Measurements from ENCODE around the gene IL12A.
A peak's percentile ranks its signal among the peaks of the same experiment; 100 is the strongest.

The IL12A gene

DNA sequence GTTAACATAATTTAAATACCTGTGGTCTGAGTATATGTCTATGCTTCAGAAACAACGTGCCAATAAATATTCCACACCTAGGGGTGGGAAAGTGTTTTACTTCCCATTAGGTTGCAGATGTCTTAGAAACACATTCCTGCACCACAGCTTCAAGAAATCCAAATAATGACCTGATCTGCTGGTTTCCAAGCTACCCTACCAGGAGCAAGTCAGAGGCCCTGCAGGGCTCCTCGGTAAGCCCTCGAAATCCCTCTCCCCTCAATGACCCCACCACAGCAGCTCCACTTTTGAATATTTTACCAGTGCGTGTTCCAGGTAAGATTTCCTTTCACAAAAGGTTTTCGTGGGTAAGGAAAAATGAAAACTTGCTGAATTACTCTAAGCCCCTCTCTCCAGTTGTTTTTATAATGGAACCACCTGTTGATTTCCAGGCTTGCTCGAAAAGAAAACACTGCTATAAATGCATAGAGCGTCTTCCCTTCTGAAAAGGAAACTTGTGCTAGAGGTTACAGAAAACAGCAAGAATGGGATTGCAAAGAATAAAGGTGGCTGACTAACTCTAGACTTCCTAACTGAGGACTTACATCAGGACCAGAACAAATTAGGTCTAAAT is 12.6 kb downstream of the IL12A start:
- no peak for DNase-seq
- H4K12ac ChIP-seq (ENCODE audit: low read depth, low read length) = no peak overlapping the region

DNA sequence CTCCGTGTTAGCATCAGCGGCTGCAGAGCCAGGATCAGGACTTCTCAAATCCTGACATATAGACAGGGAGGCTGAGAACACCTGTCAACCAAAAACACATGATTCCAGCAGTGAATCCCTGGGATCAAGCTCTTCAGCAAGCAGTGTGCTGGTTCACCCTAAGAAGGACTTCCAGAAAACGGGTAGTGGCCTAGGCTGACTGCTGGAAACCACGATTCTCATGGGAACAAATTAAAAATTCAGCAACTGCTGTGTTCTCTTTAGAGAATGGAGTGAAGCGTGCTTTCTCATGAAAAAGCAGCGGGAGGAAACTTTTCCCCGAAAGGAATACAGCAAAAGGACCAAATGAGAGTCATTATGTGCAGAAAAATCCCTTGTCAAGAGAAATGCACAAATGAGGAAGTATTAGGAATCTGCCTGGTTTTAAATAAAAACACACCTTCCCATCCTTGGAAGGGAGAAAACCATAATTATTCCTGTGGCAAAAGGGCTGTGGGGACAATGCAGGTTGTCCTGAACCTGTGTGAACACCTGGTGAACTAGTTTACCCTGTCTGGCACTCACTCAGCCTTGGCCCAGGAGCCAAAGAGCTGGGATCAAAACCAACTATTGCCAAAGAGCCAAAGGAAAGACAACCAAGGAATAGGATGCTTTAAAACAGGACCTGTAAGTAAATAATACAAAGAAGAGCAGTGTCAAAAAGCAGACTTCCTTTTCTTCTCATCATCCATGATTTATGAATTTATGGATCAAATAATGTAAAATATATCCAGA is 13.4 kb downstream of the IL12A start:
- H3K4me2 ChIP-seq (ENCODE audit: low read length) = no peak overlapping the region
- H3K18ac ChIP-seq (ENCODE audit: low read length) = no peak overlapping the region

More for the DNA sequence above, 12.6 kb downstream of the IL12A start:
- no peak overlapping the region for H2AFZ ChIP-seq (ENCODE audit: insufficient read depth, low read length, poor library complexity)
- no peak overlapping the region for H4K91ac ChIP-seq (ENCODE audit: low read depth, low read length)
- H2BK120ac ChIP-seq (ENCODE audit: insufficient read depth, low read length, poor library complexity) = no peak overlapping the region
- no peak overlapping the region for H3K4me2 ChIP-seq (ENCODE audit: low read length)
- no CpG with 5 or more reads among the region's 7 CpGs for WGBS (ENCODE audit: extremely low coverage, insufficient coverage, insufficient read length)
- H4K8ac ChIP-seq (ENCODE audit: low read depth, low read length) = no peak overlapping the region
- H3K9me3 ChIP-seq (ENCODE audit: insufficient read depth, low read depth, low read length) = no peaks in the 10 kb centered on the region
- H3K79me1 ChIP-seq (ENCODE audit: low read length) = no peaks in the 10 kb centered on the region
- H3K4ac ChIP-seq (ENCODE audit: low read depth, low read length) = no peak overlapping the region
- H3K14ac ChIP-seq (ENCODE audit: low read length) = no peak overlapping the region
- H3K27me3 ChIP-seq (ENCODE audit: insufficient read depth, low read length) = no peaks in the 10 kb centered on the region
- H3K27ac ChIP-seq (ENCODE audit: low read depth, low read length) = no peak overlapping the region
- no peak overlapping the region for H2BK5ac ChIP-seq (ENCODE audit: low read depth, low read length, poor library complexity)
- no peak overlapping the region for H2AK5ac ChIP-seq (ENCODE audit: low read length)
- no peaks in the 10 kb centered on the region for H3K79me2 ChIP-seq (ENCODE audit: control insufficient read depth, insufficient read depth, low read length, poor library complexity)
- H3K23ac ChIP-seq (ENCODE audit: low read length) = no peak overlapping the region
- H3K36me3 ChIP-seq (ENCODE audit: control insufficient read depth in 1 of 2, insufficient read depth in 2 of 2, low read length in 2 of 2) = no peaks in the 10 kb centered on the region
- H3K18ac ChIP-seq (ENCODE audit: low read length) = no peak overlapping the region
- H3K4me1 ChIP-seq (ENCODE audit: control insufficient read depth in 1 of 2, insufficient read depth in 2 of 2, low read length in 2 of 2) = no peaks in the 10 kb centered on the region
- H3K4me3 ChIP-seq (ENCODE audit: low read depth, low read length) = no peak overlapping the region
- H2BK12ac ChIP-seq (ENCODE audit: low read length) = no peak overlapping the region
- H3K9ac ChIP-seq (ENCODE audit: low read length) = no peak overlapping the region

DNA sequence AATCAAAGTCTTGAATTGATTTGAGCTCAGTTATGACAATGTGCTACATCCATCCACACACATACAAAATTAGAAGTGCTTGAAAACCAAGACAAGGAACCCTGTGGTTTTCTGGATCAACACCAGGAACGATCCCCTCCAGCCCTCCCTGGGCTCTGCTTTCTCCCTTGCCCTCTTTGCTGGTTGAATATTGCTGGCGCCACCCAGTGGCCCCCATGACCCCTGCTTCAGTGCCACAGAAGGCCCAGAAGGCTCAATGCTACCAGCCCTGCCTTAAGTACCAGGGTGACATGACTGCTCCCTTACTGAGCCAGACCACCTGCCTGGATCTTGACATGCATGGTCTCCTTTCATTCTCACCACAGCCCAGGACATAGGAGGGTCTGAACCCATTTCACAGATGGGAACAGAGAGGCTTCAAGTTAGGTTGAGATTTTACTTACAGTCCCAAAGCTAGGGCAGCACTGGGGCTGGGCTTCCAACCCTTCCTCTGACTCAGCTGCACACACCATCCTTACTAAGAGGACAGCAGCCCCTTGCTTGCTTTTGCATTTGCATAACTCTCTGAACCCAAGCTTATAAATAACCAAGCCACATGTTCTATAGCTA is 15.0 kb downstream of the IL12A start:
- Histone ChIP-seq H2BK120ac (ENCODE audit: insufficient read depth, low read length, poor library complexity) (no peak overlapping the region), H3K4ac (ENCODE audit: low read depth, low read length) (no peak overlapping the region), H2BK5ac (ENCODE audit: low read depth, low read length, poor library complexity) (no peak overlapping the region), H2AFZ (ENCODE audit: insufficient read depth, low read length, poor library complexity) (no peak overlapping the region), H3K4me1 (ENCODE audit: control insufficient read depth in 1 of 2, insufficient read depth in 2 of 2, low read length in 2 of 2) (no peaks in the 10 kb centered on the region), H3K4me2 (ENCODE audit: low read length) (no peak overlapping the region), H4K12ac (ENCODE audit: low read depth, low read length) (no peak overlapping the region), H2BK12ac (ENCODE audit: low read length) (no peak overlapping the region), H3K79me2 (ENCODE audit: control insufficient read depth, insufficient read depth, low read length, poor library complexity) (no peaks in the 10 kb centered on the region), H2AK5ac (ENCODE audit: low read length) (no peak overlapping the region), H3K36me3 (ENCODE audit: control insufficient read depth in 1 of 2, insufficient read depth in 2 of 2, low read length in 2 of 2) (no peaks in the 10 kb centered on the region), H3K27ac (ENCODE audit: low read depth, low read length) (no peak overlapping the region), H3K4me3 (ENCODE audit: low read depth, low read length) (no peak overlapping the region), H3K27me3 (ENCODE audit: insufficient read depth, low read length) (no peaks in the 10 kb centered on the region), H3K9me3 (ENCODE audit: insufficient read depth, low read depth, low read length) (no peaks in the 10 kb centered on the region), H4K8ac (ENCODE audit: low read depth, low read length) (no peak overlapping the region), H3K14ac (ENCODE audit: low read length) (no peak overlapping the region), H3K79me1 (ENCODE audit: low read length) (no peaks in the 10 kb centered on the region), H3K9ac (ENCODE audit: low read length) (no peak overlapping the region), H4K91ac (ENCODE audit: low read depth, low read length) (no peak overlapping the region), H3K18ac (ENCODE audit: low read length) (no peak overlapping the region), H3K23ac (ENCODE audit: low read length) (no peak overlapping the region)
- WGBS (ENCODE audit: extremely low coverage, insufficient coverage, insufficient read length) = no CpG with 5 or more reads among the region's 2 CpGs
- peak; percentile 49 to 68 for DNase-seq

More for the DNA sequence above, 13.4 kb downstream of the IL12A start:
- no peak overlapping the region for H3K14ac ChIP-seq (ENCODE audit: low read length)
- no peak overlapping the region for H3K4ac ChIP-seq (ENCODE audit: low read depth, low read length)
- H3K4me3 ChIP-seq (ENCODE audit: low read depth, low read length) = no peak overlapping the region
- H4K12ac ChIP-seq (ENCODE audit: low read depth, low read length) = no peak overlapping the region
- no peaks in the 10 kb centered on the region for H3K9me3 ChIP-seq (ENCODE audit: insufficient read depth, low read depth, low read length)
- no peaks in the 10 kb centered on the region for H3K27me3 ChIP-seq (ENCODE audit: insufficient read depth, low read length)
- H3K23ac ChIP-seq (ENCODE audit: low read length) = no peak overlapping the region
- H3K79me1 ChIP-seq (ENCODE audit: low read length) = no peaks in the 10 kb centered on the region
- H2BK5ac ChIP-seq (ENCODE audit: low read depth, low read length, poor library complexity) = no peak overlapping the region
- no peak overlapping the region for H3K27ac ChIP-seq (ENCODE audit: low read depth, low read length)
- H3K79me2 ChIP-seq (ENCODE audit: control insufficient read depth, insufficient read depth, low read length, poor library complexity) = no peaks in the 10 kb centered on the region
- no peak for DNase-seq
- no peak overlapping the region for H2AK5ac ChIP-seq (ENCODE audit: low read length)
- WGBS (ENCODE audit: extremely low coverage, insufficient coverage, insufficient read length) = no CpG with 5 or more reads among the region's 7 CpGs
- no peak overlapping the region for H3K9ac ChIP-seq (ENCODE audit: low read length)
- no peak overlapping the region for H2AFZ ChIP-seq (ENCODE audit: insufficient read depth, low read length, poor library complexity)
- H2BK12ac ChIP-seq (ENCODE audit: low read length) = no peak overlapping the region
- no peak overlapping the region for H2BK120ac ChIP-seq (ENCODE audit: insufficient read depth, low read length, poor library complexity)
- no peak overlapping the region for H4K91ac ChIP-seq (ENCODE audit: low read depth, low read length)
- no peaks in the 10 kb centered on the region for H3K36me3 ChIP-seq (ENCODE audit: control insufficient read depth in 1 of 2, insufficient read depth in 2 of 2, low read length in 2 of 2)
- no peak overlapping the region for H4K8ac ChIP-seq (ENCODE audit: low read depth, low read length)
- H3K4me1 ChIP-seq (ENCODE audit: control insufficient read depth in 1 of 2, insufficient read depth in 2 of 2, low read length in 2 of 2) = no peaks in the 10 kb centered on the region

DNA sequence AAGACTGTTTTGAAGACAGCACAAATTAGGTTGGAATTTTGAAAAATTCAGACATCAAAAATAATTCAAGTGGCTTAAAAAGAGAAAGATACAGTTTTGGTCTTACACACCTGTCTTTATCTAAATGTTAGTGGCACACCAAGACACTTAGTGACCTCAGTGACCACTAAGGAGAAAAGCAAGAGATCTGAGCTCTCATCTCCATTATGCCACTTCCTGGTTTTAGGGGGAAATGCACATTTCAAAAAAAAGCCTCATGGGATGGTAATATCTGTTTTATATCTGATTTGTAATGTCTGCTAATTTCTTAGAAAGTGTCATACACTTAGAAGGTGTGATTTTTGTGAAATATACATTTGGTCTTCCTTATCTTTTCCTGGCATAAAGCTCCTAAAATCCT is 16.4 kb downstream of the IL12A start:
- no peak overlapping the region for H3K4ac ChIP-seq (ENCODE audit: low read depth, low read length)
- H3K27ac ChIP-seq (ENCODE audit: low read depth, low read length) = no peak overlapping the region
- no peak overlapping the region for H3K4me3 ChIP-seq (ENCODE audit: low read depth, low read length)
- H2BK5ac ChIP-seq (ENCODE audit: low read depth, low read length, poor library complexity) = no peak overlapping the region
- no peak overlapping the region for H2AFZ ChIP-seq (ENCODE audit: insufficient read depth, low read length, poor library complexity)
- no peak overlapping the region for H3K4me2 ChIP-seq (ENCODE audit: low read length)
- no peak overlapping the region for H3K23ac ChIP-seq (ENCODE audit: low read length)
- H3K79me1 ChIP-seq (ENCODE audit: low read length) = no peaks in the 10 kb centered on the region
- H2BK120ac ChIP-seq (ENCODE audit: insufficient read depth, low read length, poor library complexity) = no peak overlapping the region
- no peak overlapping the region for H4K8ac ChIP-seq (ENCODE audit: low read depth, low read length)
- no peak overlapping the region for H3K14ac ChIP-seq (ENCODE audit: low read length)
- no peak overlapping the region for H2BK12ac ChIP-seq (ENCODE audit: low read length)
- H3K79me2 ChIP-seq (ENCODE audit: control insufficient read depth, insufficient read depth, low read length, poor library complexity) = no peaks in the 10 kb centered on the region
- H3K27me3 ChIP-seq (ENCODE audit: insufficient read depth, low read length) = no peaks in the 10 kb centered on the region
- no peaks in the 10 kb centered on the region for H3K9me3 ChIP-seq (ENCODE audit: insufficient read depth, low read depth, low read length)
- no peaks in the 10 kb centered on the region for H3K4me1 ChIP-seq (ENCODE audit: control insufficient read depth in 1 of 2, insufficient read depth in 2 of 2, low read length in 2 of 2)
- no peak overlapping the region for H2AK5ac ChIP-seq (ENCODE audit: low read length)
- no peak overlapping the region for H4K91ac ChIP-seq (ENCODE audit: low read depth, low read length)
- no peak for DNase-seq
- no peak overlapping the region for H4K12ac ChIP-seq (ENCODE audit: low read depth, low read length)
- H3K36me3 ChIP-seq (ENCODE audit: control insufficient read depth in 1 of 2, insufficient read depth in 2 of 2, low read length in 2 of 2) = no peaks in the 10 kb centered on the region
- no peak overlapping the region for H3K9ac ChIP-seq (ENCODE audit: low read length)
- H3K18ac ChIP-seq (ENCODE audit: low read length) = no peak overlapping the region

All from trophoblast cell (in vitro differentiated cells and primary cell).